ENCODE results near the gene RNF38.
"Not testable (repeated sequence)": the region's sequence is repeated elsewhere in the genome, so short reads cannot be mapped to it uniquely, and the experiment has no call there.

RNF38 gene

GRCh38 chr9:36399980-36400331 is at the start of gene RNF38:
TSS of gene RNF38 (minus strand) at chr9:36400269. CDS start at chr9:36400108, 161 bp downstream.
- DNase-seq: peak; percentile 62

GRCh38 chr9:36448555-36448954 is 48.5 kb upstream of the RNF38 start:
- DNase-seq: not testable (repeated sequence)

GRCh38 chr9:36448017-36448416 is 47.9 kb upstream of the RNF38 start:
- DNase-seq: no peak

GRCh38 chr9:36446678-36447077 is 46.6 kb upstream of the RNF38 start:
- not testable (repeated sequence) for DNase-seq

GRCh38 chr9:36445800-36446361 is 45.8 kb upstream of the RNF38 start:
- no peak for DNase-seq

GRCh38 chr9:36444203-36444602 is 44.1 kb upstream of the RNF38 start:
- no peak for DNase-seq

GRCh38 chr9:36443581-36443980 is 43.5 kb upstream of the RNF38 start:
- DNase-seq: no peak

- no peak for DNase-seq
Observed at GRCh38 chr9:36442710-36443109, 42.6 kb upstream of the RNF38 start.

- no peak for DNase-seq
Observed at GRCh38 chr9:36441966-36442365, 41.9 kb upstream of the RNF38 start.

GRCh38 chr9:36438536-36439236 is 38.6 kb upstream of the RNF38 start:
- no peak for DNase-seq

- no peak for DNase-seq
Observed at GRCh38 chr9:36437790-36438189, 37.7 kb upstream of the RNF38 start.

- no peak for DNase-seq
Observed at GRCh38 chr9:36436909-36437308, 36.8 kb upstream of the RNF38 start.

GRCh38 chr9:36433386-36433785 is 33.3 kb upstream of the RNF38 start:
- DNase-seq: no peak

- no peak for DNase-seq
Observed at GRCh38 chr9:36431078-36431477, 31.0 kb upstream of the RNF38 start.

- no peak for DNase-seq
Observed at GRCh38 chr9:36426945-36427344, 26.9 kb upstream of the RNF38 start.

- DNase-seq: no peak
Observed at GRCh38 chr9:36426348-36426747, 26.3 kb upstream of the RNF38 start.

GRCh38 chr9:36424289-36425055 is 24.4 kb upstream of the RNF38 start:
- DNase-seq: no peak

- DNase-seq: no peak
Observed at GRCh38 chr9:36423206-36423605, 23.1 kb upstream of the RNF38 start.

- no peak for DNase-seq
Observed at GRCh38 chr9:36416890-36417289, 16.8 kb upstream of the RNF38 start.

- no peak for DNase-seq
Observed at GRCh38 chr9:36415822-36416525, 15.9 kb upstream of the RNF38 start.

- DNase-seq: not testable (repeated sequence)
Observed at GRCh38 chr9:36411410-36411809, 11.3 kb upstream of the RNF38 start.

- not testable (repeated sequence) for DNase-seq
Observed at GRCh38 chr9:36409076-36409475, 9.0 kb upstream of the RNF38 start.

- peak; percentile 67 for DNase-seq
Observed at GRCh38 chr9:36407122-36407723, 7.2 kb upstream of the RNF38 start.

Data from stimulated activated CD4-positive, alpha-beta T cell treated with anti-CD3 and anti-CD28 coated beads, Interleukin-4, amount 100 ng/mL, for 24 hours (primary cell).